Fibroblast of skin of scalp (primary cell): ENCODE results near the gene RALGAPA1. TPM values are rescaled to one million over a fixed set of nuclear protein-coding genes. Genes with fewer than 3 reads are reported as not detected.
"Not testable (repeated sequence)": the region's sequence is repeated elsewhere in the genome, so short reads cannot be mapped to it uniquely, and the experiment has no call there.

ENCODE experiments used
- DNase-seq: peaks from one replicate; pipeline ENCODE4 v3.0.0-alpha.2; 2013
- polyA plus RNA-seq, 2 experiments: library from polyadenylated mRNA; unstranded; fragments of 120-200 nt; gene quantifications; one replicate each; pipeline ENCODE4 v1.2.1, GENCODE V29; 2013; ENCODE audit not compliant: insufficient read length in 2 of 2

The RALGAPA1 gene
- 10.8 TPM for polyA plus RNA-seq (2013, experiment 1 of 2; ENCODE audit: insufficient read length)
- polyA plus RNA-seq (2013, experiment 2 of 2; ENCODE audit: insufficient read length) = 12.5 TPM

DNA sequence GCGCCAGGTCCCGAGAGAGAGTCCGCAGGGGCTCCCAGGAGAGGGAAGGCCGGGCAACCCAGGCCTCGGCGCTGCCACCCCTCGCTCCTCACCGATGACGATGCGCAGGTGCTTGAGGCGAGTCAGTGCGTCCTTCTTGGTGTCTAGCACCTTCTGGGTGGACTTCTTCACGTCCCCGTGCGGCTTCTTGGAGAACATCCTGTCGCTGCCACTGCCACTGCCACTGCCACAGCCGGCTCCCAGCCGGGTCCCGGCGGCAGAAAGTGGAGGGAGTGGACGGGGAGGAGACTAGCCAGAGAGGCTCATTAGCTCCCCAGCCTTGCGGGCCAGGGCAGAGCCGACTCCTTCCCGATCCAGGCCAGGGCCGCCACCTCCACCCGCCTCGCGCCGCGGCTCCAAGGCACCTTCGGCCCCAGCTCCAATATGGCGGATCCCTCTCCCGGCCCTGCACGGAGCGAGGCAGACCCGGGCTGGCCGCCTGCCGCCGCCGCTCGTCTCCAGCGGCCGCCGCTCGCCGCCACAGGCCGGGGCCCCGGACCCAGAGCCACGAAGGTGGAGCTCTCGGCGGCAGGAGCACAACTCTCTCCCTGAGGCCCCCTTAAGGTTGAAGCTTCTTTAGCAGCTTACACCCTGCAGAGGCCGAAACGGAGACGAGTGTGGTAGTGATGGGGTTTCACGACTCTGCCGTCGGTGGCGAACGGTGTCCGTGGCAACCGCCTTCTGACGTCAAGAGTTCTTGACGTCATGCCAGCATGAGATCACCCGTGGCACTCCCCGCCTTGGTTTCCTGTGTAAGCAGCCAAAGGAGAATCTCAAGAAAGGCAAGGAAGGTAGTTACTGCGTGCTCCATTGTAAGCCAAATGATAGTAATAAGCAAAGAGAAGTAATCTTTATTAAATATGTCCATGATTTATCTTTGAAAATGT, at the start of gene RALGAPA1:
Gene RALGAPA1 (minus strand): TSS at position 658 of the 926 bp plus-strand sequence. CDS start 460 bp downstream, at position 198.
- peak; percentile 99 for DNase-seq

DNA sequence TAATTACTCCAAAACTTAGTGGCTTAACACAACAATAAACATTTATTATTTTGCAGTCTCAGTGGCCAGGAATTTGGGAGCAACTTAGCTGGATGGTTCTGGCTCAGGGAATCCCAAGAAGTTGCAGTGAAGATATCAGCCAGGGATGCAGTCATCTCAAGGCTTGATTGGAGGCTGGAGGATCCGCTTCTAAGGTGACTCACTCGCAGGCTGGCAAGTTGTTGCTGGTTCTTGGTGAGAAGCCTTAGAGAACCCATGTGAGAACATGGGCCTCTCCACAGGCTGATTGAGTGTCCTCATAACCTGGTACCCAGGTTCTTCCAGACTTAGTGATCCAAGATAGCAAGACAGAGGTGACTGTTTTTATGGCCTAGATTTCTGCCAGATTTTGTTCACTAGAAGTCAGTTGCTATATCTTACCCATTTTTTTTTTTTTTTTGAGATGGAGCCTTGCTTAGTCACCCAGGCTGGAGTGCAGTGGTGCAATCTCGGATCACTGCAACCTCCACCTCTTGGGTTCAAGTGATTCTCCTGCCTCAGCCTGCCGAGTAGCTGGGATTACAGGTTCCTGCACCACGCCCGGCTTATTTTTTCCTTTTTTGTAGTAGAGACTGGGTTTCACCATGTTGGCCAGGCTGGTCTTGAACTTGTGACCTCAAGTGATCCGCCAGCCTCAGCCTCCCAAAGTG, 49.6 kb upstream of the RALGAPA1 start:
- peak; percentile 28 for DNase-seq

DNA sequence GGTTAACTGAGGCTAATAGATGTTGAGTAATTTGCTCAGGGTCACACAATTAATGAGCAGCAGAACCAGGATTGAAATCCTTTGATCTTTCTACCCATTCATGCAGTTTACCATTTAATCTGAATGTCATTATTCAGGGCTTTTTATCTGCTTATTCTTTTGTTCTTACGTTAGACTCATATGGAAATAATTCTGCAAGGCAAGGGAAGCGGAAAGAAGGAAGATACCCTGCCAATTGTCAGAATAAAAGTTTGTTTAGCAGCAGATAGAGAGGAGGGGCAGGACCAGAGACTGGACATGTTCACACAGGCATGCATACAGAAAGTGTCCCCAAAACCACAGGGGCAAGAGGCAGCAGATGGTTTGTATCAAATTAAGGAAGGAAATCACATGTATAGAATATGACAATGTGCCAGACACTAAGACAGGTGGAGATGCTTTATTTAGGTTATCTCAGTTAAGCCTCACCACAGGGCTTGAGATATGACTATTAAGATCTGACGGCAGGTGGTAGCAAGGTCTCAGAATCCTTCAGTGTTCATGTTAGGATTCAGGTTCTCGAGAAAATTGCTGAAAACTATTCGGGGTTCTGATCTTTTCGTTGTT, 46.9 kb upstream of the RALGAPA1 start:
- no peak for DNase-seq

DNA sequence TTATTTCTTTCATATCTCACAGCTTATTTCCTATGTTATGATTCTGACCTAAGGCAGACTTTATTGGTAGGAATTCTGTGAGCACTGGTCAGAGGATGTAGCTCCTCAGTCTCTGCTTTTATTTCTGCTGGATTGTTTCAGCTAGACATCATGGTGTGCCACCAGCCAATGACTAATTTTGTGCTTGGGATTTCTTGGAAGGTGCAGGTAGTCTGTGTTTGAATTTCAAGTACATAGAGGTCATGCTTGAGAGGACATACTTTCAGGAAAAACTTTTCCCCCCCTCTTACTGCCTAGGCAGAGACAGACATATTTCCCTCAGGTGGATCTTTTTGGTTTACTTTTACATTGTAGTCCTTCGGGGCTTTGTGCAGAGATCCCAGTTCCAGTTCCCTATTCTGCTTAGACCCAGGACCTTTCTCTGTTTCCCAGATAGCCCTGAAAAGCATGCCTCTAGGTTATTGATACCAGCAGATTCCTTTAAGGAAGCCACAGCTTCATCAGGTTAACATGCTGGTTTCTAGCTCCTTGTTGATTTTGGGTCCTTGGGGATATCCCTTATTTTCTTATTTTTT, 45.7 kb upstream of the RALGAPA1 start:
- DNase-seq = no peak

DNA sequence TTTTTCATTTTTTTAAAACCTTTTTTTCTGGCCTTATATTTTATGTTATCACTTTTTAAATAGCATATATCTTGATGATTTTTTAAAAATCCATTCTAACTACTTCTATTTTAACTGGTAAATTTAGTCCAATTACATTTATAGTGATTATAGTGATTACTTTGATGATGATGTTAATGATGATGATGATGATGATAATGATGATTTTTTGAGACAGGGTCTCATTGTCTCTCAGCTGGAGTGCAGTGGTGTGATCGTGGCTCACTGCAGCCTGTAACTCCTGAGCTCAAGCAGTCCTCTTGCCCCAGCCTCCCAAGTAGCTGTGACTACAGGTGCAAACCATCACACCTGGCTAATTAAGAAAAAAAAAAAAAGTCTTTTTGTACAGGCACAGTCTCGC, 44.1 kb upstream of the RALGAPA1 start:
- DNase-seq = no peak

DNA sequence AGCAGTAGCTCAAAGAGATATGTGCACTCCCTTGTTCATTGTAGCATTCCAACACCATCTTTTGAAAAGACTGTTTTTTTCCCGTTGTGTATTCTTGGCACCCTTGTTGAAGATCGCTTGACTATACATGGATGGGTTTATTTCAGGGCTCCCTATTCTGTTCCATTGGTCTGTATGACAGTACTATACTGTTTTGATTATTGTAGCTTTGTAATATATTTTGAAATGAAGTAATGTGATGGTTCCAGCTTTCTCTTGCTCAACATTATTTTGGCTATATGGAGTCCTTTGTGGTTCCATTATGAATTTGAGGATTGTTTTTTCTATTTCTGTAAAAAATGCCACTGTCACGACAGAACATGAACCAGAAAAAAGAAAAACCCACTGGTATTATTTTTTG, 42.7 kb upstream of the RALGAPA1 start:
- no peak for DNase-seq

DNA sequence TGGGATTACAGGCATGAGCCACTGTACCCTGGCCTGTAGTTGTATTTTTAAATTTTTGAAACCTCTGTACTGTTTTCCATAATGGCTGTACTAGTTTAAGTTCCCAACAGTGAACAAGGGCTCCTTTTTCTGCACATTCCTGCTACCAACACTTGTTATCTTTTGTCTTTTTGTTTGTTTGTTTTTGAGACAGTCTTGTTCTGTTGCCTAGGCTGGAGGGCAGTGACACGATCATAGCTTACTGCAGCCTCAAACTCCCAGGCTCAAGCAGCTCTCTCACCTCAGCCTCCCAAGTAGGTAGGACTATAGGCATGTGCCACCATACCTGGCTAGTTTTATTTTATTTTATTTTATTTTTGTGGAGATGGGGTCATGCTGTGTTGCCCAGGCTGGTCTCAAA, 40.0 kb upstream of the RALGAPA1 start:
- DNase-seq = no peak

DNA sequence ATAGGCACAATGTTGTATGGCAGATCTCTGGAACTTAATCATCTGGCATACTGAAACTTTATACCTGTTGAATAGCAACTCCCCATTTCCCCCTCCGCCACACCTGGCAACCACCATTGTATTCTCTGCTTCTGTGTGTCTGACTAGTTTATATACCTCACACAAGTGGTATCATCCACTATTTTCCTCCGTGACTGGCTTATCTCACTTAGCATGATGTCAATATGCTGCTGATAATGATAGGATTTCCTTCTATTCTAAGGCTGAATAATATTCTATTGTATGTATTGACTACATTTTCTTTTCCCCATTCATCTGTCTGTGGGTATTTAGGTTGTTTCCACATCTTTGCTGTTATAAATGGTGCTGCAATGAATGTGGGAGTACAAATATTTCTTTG, 38.5 kb upstream of the RALGAPA1 start:
- no peak for DNase-seq

DNA sequence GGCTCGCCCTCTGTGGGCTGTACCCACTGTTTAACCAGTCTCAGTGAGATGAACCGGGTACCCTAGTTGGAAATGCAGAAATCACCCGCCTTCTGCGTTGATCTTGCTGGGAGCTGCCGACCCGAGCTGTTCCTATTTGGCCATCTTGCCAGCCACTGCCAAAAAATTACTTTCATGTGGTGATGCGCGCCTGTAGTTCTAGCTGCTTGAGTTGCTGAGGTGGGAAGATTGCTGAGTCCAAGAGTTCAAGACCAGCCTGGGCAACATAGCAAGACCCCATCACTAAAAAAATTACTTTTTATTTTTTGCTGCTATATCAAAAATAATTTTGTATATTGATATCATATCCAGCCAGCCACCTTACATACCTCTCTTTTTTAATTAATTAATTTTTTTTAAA, 35.4 kb upstream of the RALGAPA1 start:
- DNase-seq = no peak

DNA sequence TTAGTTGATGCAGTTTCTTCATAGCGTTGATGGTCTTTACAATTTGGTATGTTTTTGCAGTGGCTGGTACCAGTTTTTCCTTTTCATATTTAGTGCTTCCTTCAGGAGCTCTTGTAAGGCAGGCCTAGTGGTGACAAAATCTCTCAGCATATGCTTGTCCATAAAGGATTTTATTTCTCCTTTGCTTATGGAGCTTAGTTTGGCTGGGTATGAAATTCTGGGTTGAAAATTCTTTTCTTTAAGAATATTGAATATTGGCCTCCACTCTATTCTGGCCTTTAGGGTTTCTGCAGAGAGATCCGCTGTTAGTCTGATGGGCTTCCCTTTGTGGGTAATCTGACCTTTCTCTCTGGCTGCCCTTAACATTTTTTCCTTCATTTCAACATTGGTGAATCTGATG, 33.1 kb upstream of the RALGAPA1 start:
- DNase-seq = not testable (repeated sequence)

DNA sequence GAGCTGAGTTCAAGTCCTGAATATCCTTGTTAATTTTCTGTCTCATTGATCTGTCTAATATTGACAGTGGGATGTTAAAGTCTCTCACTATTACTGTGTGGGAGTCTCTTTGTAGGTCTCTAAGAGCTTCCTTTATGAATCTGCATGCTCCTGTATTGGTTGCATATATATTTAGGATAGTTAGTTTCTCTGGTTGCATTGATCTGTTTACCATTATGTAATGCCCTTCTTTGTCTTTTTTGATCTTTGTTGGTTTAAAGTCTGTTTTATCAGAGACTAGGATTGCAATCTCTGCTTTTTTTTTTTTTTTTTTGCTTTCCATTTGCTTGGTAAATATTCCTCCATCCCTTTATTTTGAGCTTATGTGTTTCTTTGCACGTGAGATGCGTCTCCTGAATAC, 32.6 kb upstream of the RALGAPA1 start:
- not testable (repeated sequence) for DNase-seq

DNA sequence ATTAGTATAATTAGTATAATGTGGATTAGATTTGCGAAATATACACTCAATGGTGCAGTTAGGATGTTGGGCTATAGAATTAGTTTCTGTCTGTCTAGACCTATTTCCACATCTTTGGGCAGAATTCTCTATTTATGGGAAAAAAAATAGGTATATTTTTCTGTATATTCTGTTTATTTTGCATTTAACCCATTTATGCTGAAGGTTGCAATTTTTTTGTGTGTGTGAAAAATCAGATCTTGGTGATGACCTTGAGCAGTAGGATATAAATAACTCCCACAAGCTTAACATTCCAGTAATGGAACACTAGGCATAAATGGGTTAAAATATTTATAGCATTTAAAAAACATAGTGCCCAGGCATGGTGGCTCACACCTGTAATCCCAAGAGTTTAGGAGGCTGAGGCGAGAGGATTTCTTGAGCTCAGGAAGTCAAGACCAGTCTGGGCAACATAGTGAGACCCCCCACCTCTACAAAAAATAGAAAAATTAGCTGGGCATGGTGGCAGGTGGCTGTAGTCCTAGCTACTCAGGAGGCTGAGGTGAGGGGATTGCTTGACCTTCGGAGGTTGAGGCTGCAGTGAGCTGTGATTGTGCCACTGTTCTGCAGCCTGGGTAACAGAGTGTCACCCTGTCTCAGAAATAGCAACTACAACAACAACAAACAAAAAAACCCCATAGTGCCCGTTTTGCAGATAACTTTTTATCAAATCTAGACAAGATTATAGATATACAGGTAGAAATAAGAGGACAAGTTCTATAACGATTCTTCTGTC, 26.3 kb upstream of the RALGAPA1 start:
- no peak for DNase-seq

DNA sequence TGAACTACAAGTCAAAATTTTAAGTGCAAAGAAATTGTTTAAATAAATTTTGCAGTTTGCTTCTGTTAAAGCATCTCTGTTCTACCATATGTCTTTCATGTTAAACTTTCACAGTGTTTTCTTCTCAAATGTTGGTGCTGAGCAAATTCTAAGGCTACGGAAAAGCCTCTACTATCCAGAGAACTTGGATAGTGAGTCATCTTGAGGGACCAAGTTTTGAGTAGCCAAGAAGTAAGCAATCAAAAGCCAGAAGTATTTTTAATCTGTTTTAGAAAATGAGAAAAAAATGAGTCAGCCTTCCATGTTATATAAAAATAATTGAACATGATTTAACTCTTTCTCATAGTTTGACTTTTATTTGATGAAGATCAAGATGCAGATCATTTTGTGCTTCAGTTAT, 20.4 kb upstream of the RALGAPA1 start:
- DNase-seq = peak; percentile 41

DNA sequence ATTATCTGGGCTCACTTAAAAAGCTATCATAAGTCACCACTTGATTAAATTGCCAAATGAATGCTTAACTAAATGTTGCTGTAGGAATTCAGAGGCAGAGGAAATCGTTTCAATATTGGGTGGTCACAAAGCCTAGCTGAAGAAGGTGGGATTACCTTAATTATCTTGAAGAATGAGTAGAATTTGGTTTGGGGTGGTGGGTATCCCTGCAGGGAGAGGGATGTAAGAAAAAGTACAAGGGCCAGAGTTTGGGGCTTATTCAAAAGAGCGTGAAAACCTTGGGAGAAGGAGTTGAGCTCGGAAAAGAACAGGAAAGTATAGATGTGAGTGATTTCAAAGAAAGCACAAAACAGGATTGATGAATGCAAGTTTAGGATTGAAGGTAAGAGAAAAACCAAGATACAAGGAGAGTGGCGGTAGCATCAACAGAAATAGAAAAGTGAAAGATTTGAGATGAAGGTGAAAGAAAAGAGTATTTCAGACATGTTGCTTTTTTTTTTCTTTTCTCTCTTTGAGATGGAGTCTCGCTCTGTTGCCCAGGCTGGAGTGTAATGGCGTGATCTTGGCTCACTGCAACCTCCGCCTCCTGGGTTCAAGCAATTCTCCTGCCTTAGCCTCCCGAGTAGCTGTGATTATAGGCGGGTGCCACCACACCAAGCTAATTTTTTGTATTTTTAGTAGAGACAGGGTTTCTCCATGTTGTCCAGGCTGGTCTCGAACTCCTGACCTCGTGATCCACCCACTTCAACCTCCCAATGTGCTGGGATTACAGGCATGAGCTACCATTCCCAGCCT, 18.8 kb upstream of the RALGAPA1 start:
- no peak for DNase-seq

DNA sequence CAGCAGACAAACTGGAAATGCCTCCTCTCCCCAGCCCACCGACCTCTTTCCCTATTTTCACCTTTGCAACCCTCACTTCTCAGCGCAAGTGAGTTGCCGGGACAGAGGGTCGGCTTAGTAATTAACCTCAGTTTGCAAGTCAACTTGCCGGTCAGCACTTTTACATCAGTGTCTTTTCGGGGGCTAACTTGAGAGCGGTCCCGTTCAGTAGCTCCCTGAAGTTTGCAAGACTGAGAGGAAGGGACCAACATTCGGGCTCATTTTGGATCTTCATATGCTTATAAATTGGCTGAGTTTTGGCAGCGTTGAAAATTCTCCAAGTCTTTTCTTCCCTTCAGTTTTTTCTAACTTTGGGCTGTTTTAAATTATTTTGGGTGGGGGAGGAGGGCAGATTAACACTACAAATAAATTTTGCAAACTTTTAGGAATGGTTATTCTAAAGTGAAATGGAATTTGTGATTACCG, 17.9 kb upstream of the RALGAPA1 start:
- DNase-seq = no peak

DNA sequence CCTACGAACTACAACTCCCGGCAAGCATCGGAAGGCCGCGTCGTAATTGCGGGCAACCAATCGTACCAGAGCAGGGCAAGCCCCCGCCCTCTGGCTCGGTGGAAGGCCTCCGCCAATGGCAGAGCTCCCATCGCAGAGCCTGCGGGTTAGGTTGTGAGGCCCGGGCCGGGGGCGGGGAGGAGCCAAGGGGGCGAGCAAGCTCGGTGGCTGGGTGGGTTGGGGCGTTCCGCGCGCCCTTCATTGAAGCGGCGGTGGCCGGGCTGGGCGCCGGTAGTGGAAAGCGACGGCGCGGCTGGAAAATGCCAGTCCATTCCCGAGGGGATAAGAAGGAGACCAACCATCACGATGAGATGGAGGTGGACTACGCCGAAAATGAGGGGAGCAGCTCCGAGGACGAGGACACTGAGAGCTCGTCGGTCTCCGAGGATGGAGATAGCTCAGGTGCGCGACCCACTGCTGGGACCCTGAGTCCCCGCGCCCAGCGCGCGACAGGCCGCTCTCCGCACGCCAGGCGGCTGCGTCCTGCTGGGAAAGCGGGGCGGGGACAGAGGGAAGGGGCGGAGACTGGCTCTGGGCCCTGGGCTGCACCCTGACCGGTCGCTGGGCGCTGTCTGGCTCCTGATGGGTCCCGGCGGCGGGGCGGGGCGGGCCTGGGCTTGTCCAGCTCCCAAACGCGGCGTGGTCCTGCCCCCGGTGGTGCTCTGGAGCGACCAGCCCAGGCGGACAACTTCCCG, 17.3 kb upstream of the RALGAPA1 start, which contains the start of gene BRMS1L:
Gene BRMS1L (plus strand): TSS at position 121 of the 734 bp plus-strand sequence. CDS start 179 bp downstream, at position 300.
- DNase-seq = peak; percentile 99

DNA sequence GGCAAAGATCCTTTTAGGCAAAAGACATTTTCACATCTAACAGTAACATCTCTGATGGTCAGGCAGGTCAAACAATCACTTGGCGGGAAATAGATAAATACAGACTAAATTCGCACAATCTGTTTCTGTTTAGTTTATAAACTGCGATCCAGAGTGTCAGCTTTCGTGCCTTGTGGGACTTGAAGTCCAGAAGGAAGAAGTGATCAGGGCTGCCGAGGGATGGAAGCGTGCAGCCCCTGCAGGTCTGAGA, 16.8 kb upstream of the RALGAPA1 start:
- DNase-seq = no peak

DNA sequence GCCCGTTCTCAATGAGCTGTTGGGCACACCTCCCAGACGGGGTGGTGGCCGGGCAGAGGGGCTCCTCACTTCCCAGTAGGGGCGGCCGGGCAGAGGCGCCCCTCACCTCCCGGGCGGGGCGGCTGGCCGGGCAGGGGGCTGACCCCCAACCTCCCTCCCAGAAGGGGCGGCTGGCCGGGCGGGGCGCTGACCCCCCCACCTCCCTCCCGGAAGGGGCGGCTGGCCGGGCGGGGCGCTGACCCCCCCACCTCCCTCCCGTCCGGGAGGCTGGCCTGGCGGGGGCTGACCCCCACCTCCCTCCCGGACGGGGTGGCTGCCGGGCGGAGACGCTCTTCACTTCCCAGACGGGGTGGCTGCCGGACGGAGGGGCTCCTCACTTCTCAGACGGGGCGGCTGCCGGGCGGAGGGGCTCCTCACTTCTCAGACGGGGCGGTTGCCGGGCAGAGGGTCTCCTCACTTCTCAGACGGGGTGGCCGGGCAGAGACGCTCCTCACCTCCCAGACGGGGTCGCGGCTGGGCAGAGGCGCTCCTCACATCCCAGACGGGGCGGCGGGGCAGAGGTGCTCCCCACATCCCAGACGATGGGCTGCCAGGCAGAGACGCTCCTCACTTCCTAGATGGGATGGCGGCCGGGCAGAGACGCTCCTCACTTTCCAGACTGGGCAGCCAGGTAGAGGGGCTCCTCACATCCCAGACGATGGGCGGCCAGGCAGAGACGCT, 15.5 kb upstream of the RALGAPA1 start:
- DNase-seq = not testable (repeated sequence)

DNA sequence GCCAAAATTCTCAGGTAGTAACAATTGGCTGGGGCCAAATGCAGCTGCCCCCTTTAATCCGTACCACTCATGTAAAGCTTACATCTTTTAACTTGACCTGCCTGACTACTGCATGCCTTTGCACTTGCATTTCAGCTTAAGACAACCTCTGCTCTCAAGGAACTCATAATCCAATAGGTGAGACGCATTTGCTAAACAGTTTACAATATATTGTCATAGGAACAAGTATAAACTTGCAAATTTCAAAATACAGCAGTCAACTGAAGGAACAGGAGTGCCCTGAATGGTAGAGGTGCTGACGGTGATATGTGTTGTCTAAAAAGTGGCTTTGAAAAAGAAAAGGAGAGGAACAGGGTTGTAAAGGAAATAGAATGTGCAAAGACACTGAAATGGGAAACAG, 13.4 kb upstream of the RALGAPA1 start:
- no peak for DNase-seq
